Activated T-cell treated with anti-CD3 and anti-CD28 coated beads, Interleukin-2, amount 50 U/mL, for 24 hours (primary cell): ENCODE measurements around the gene DOCK10.
"Not testable (repeated sequence)": the region's sequence is repeated elsewhere in the genome, so short reads cannot be mapped to it uniquely, and the experiment has no call there.

ENCODE experiments used
- DNase-seq: peaks from one replicate; pipeline ENCODE4 v3.0.0-alpha.2; 2020
- H3K27ac Mint-ChIP-seq: 2 replicates; pipeline ENCODE4 v1.8.0; 2020; ENCODE audit warnings: mild to moderate bottlenecking, mixed read lengths
- H3K27me3 Mint-ChIP-seq: 2 replicates; pipeline ENCODE4 v1.8.0; 2020; ENCODE audit warnings: mixed read lengths
- H3K36me3 Mint-ChIP-seq: 2 replicates; pipeline ENCODE4 v1.8.0; 2020; ENCODE audit warnings: low read depth, mixed read lengths
- H3K4me1 Mint-ChIP-seq: 2 replicates; pipeline ENCODE4 v1.8.0; 2020; ENCODE audit warnings: low read depth, mixed read lengths
- H3K4me3 Mint-ChIP-seq: 2 replicates; pipeline ENCODE4 v1.8.0; 2020; ENCODE audit warnings: mild to moderate bottlenecking, moderate library complexity, mixed read lengths
- H3K9me3 Mint-ChIP-seq: 2 replicates; pipeline ENCODE4 v1.8.0; 2020; ENCODE audit warnings: mixed read lengths

The DOCK10 gene

GRCh38 chr2:224927011-224927410, 115.3 kb downstream of the DOCK10 start:
- Mint-ChIP-seq H3K4me3 (peak overlapping the region; percentile 70), H3K36me3 (peaks cover 94% of the 10 kb centered on the region), H3K4me1 (peaks cover 100% of the 10 kb centered on the region), H3K27me3 (no peaks in the 10 kb centered on the region), H3K27ac (peak overlapping the region; percentile 100), H3K9me3 (no peaks in the 10 kb centered on the region)
- no peak for DNase-seq

- Mint-ChIP-seq H3K27ac (peak overlapping the region; percentile 100), H3K4me1 (peaks cover 94% of the 10 kb centered on the region), H3K36me3 (peaks cover 87% of the 10 kb centered on the region)
Measured at GRCh38 chr2:224925810-224926100, 116.5 kb downstream of the DOCK10 start.

GRCh38 chr2:224925061-224925809, 117.0 kb downstream of the DOCK10 start:
- Mint-ChIP-seq H3K27ac (peak overlapping the region; percentile 100), H3K9me3 (no peaks in the 10 kb centered on the region), H3K36me3 (peaks cover 82% of the 10 kb centered on the region), H3K4me1 (peaks cover 91% of the 10 kb centered on the region), H3K27me3 (no peaks in the 10 kb centered on the region), H3K4me3 (peak overlapping the region; percentile 70)
- no peak for DNase-seq

More at GRCh38 chr2:224925810-224926100, 116.5 kb downstream of the DOCK10 start:
- no peaks in the 10 kb centered on the region for H3K27me3 Mint-ChIP-seq
- peak overlapping the region; percentile 70 for H3K4me3 Mint-ChIP-seq
- no peak for DNase-seq
- H3K9me3 Mint-ChIP-seq: no peaks in the 10 kb centered on the region

- Mint-ChIP-seq H3K27ac (peak overlapping the region; percentile 100), H3K4me1 (peaks cover 85% of the 10 kb centered on the region), H3K36me3 (peaks cover 76% of the 10 kb centered on the region), H3K27me3 (no peaks in the 10 kb centered on the region), H3K9me3 (no peaks in the 10 kb centered on the region), H3K4me3 (peak overlapping the region; percentile 70)
- no peak for DNase-seq
Measured at GRCh38 chr2:224924631-224925030, 117.6 kb downstream of the DOCK10 start.

GRCh38 chr2:224922142-224922727, 120.0 kb downstream of the DOCK10 start:
- peaks cover 61% of the 10 kb centered on the region for H3K4me1 Mint-ChIP-seq
- no peak for DNase-seq
- peak overlapping the region; percentile 26 for H3K4me3 Mint-ChIP-seq

GRCh38 chr2:224919472-224920110, 122.7 kb downstream of the DOCK10 start:
- H3K4me1 Mint-ChIP-seq: peaks cover 48% of the 10 kb centered on the region
- H3K9me3 Mint-ChIP-seq: no peaks in the 10 kb centered on the region
- H3K36me3 Mint-ChIP-seq: peaks cover 56% of the 10 kb centered on the region
- no peak overlapping the region for H3K4me3 Mint-ChIP-seq
- DNase-seq: no peak
- no peaks in the 10 kb centered on the region for H3K27me3 Mint-ChIP-seq
- no peak overlapping the region for H3K27ac Mint-ChIP-seq

More at GRCh38 chr2:224922142-224922727, 120.0 kb downstream of the DOCK10 start:
- Mint-ChIP-seq H3K36me3 (peaks cover 54% of the 10 kb centered on the region), H3K27me3 (no peaks in the 10 kb centered on the region), H3K9me3 (no peaks in the 10 kb centered on the region), H3K27ac (peak overlapping the region; percentile 100)

- no peak overlapping the region for H3K4me3 Mint-ChIP-seq
- no peak for DNase-seq
- H3K27ac Mint-ChIP-seq: no peak overlapping the region
- H3K9me3 Mint-ChIP-seq: no peaks in the 10 kb centered on the region
- H3K27me3 Mint-ChIP-seq: no peaks in the 10 kb centered on the region
- H3K4me1 Mint-ChIP-seq: peaks cover 44% of the 10 kb centered on the region
- peaks cover 55% of the 10 kb centered on the region for H3K36me3 Mint-ChIP-seq
Measured at GRCh38 chr2:224918626-224919471, 123.4 kb downstream of the DOCK10 start.

- not testable (repeated sequence) for H3K27ac Mint-ChIP-seq, H3K27me3 Mint-ChIP-seq, H3K4me3 Mint-ChIP-seq, DNase-seq, H3K9me3 Mint-ChIP-seq
- H3K4me1 Mint-ChIP-seq: peaks cover 32% of the 10 kb centered on the region
- H3K36me3 Mint-ChIP-seq: peaks cover 52% of the 10 kb centered on the region
Measured at GRCh38 chr2:224917246-224917645, 125.0 kb downstream of the DOCK10 start.

- peaks cover 39% of the 10 kb centered on the region for H3K4me1 Mint-ChIP-seq
- H3K4me3 Mint-ChIP-seq: no peak overlapping the region
- H3K36me3 Mint-ChIP-seq: peaks cover 65% of the 10 kb centered on the region
- H3K27ac Mint-ChIP-seq: peak overlapping the region; percentile 60
- no peaks in the 10 kb centered on the region for H3K27me3 Mint-ChIP-seq
- no peak for DNase-seq
- no peaks in the 10 kb centered on the region for H3K9me3 Mint-ChIP-seq
Measured at GRCh38 chr2:224915136-224915535, 127.1 kb downstream of the DOCK10 start.

GRCh38 chr2:224910574-224910925, 131.7 kb downstream of the DOCK10 start:
- peaks cover 90% of the 10 kb centered on the region for H3K36me3 Mint-ChIP-seq
- peak overlapping the region; percentile 24 for H3K4me3 Mint-ChIP-seq
- peaks cover 69% of the 10 kb centered on the region for H3K4me1 Mint-ChIP-seq
- H3K27me3 Mint-ChIP-seq: no peaks in the 10 kb centered on the region
- peak overlapping the region; percentile 89 for H3K27ac Mint-ChIP-seq
- H3K9me3 Mint-ChIP-seq: peaks cover 5% of the 10 kb centered on the region
- DNase-seq: no peak

- Mint-ChIP-seq H3K27me3 (no peaks in the 10 kb centered on the region), H3K4me1 (peaks cover 66% of the 10 kb centered on the region), H3K27ac (peak overlapping the region; percentile 89), H3K36me3 (peaks cover 87% of the 10 kb centered on the region), H3K9me3 (peaks cover 5% of the 10 kb centered on the region), H3K4me3 (peak overlapping the region; percentile 24)
- no peak for DNase-seq
Measured at GRCh38 chr2:224909885-224910573, 132.2 kb downstream of the DOCK10 start.

GRCh38 chr2:224908818-224909217, 133.4 kb downstream of the DOCK10 start:
- peaks cover 5% of the 10 kb centered on the region for H3K9me3 Mint-ChIP-seq
- H3K27ac Mint-ChIP-seq: peak overlapping the region; percentile 89
- DNase-seq: no peak
- peaks cover 82% of the 10 kb centered on the region for H3K36me3 Mint-ChIP-seq
- peaks cover 70% of the 10 kb centered on the region for H3K4me1 Mint-ChIP-seq
- no peaks in the 10 kb centered on the region for H3K27me3 Mint-ChIP-seq
- H3K4me3 Mint-ChIP-seq: no peak overlapping the region

- H3K27me3 Mint-ChIP-seq: no peaks in the 10 kb centered on the region
Measured at GRCh38 chr2:224904381-224904780, 137.9 kb downstream of the DOCK10 start.

GRCh38 chr2:224903621-224904020, 138.6 kb downstream of the DOCK10 start:
- Mint-ChIP-seq H3K4me3 (no peak overlapping the region), H3K36me3 (peaks cover 77% of the 10 kb centered on the region), H3K27ac (peak overlapping the region; percentile 73), H3K4me1 (peaks cover 68% of the 10 kb centered on the region), H3K9me3 (peaks cover 5% of the 10 kb centered on the region), H3K27me3 (no peaks in the 10 kb centered on the region)
- no peak for DNase-seq

More at GRCh38 chr2:224904381-224904780, 137.9 kb downstream of the DOCK10 start:
- peaks cover 70% of the 10 kb centered on the region for H3K4me1 Mint-ChIP-seq
- peak overlapping the region; percentile 44 for H3K27ac Mint-ChIP-seq
- H3K9me3 Mint-ChIP-seq: peaks cover 5% of the 10 kb centered on the region
- no peak overlapping the region for H3K4me3 Mint-ChIP-seq
- H3K36me3 Mint-ChIP-seq: peaks cover 78% of the 10 kb centered on the region
- DNase-seq: no peak
